DOHH2 (cell line): ENCODE results near the gene ABHD12B.

Experiments
- H3F3A ChIP-seq: fragments of 200-600 bp; sonication (generic), shearing (Covaris generic); 2 replicates; pipeline ENCODE4 v1.6.0; 2016; ENCODE audit warnings: antibody characterized with exemption, mild to moderate bottlenecking; ENCODE audit not compliant: control insufficient read depth, insufficient read depth
- H3K27ac ChIP-seq: fragments of 200-600 bp; sonication (generic); 2 replicates; pipeline ENCODE4 v1.5.1; 2014; ENCODE audit warnings: low read depth, mild to moderate bottlenecking, low read length, moderate library complexity
- H3K27me3 ChIP-seq: fragments of 200-600 bp; sonication (generic); 2 replicates; pipeline ENCODE4 v1.6.1; 2014; ENCODE audit warnings: mild to moderate bottlenecking, low read length, mixed read lengths; ENCODE audit not compliant: control insufficient read depth
- H3K36me3 ChIP-seq: fragments of 200-600 bp; sonication (generic); 2 replicates; pipeline ENCODE4 v1.6.1; 2014; ENCODE audit warnings: mild to moderate bottlenecking, low read length, moderate library complexity, mixed read lengths; ENCODE audit not compliant: control insufficient read depth
- H3K4me1 ChIP-seq: fragments of 200-600 bp; sonication (generic); 2 replicates; pipeline ENCODE4 v1.6.1; 2014; ENCODE audit warnings: mild to moderate bottlenecking, low read length, mixed read lengths; ENCODE audit not compliant: control insufficient read depth
- H3K4me2 ChIP-seq: fragments of 200-600 bp; sonication (generic); 2 replicates; pipeline ENCODE4 v1.6.0; 2014; ENCODE audit warnings: mild to moderate bottlenecking, low read length, moderate library complexity
- H3K4me3 ChIP-seq: fragments of 200-600 bp; sonication (generic); 2 replicates; pipeline ENCODE4 v1.5.1; 2014; ENCODE audit warnings: mild to moderate bottlenecking, low read length, mixed read lengths
- H3K79me2 ChIP-seq: fragments of 200-600 bp; sonication (generic); 2 replicates; pipeline ENCODE4 v1.6.1; 2014; ENCODE audit warnings: mild to moderate bottlenecking, low read length, mixed read lengths; ENCODE audit not compliant: control insufficient read depth
- H3K9me2 ChIP-seq: fragments of 200-600 bp; sonication (generic); replicated peaks from 2 replicates; pipeline ENCODE4 v1.6.1; 2014; ENCODE audit warnings: mild to moderate bottlenecking, low read length, mixed read lengths; ENCODE audit not compliant: control insufficient read depth
- H3K9me3 ChIP-seq: fragments of 200-600 bp; sonication (generic); 2 replicates; pipeline ENCODE4 v1.6.1; 2014; ENCODE audit warnings: antibody characterized with exemption, low read length, mixed read lengths; ENCODE audit not compliant: control insufficient read depth, insufficient read depth
- H4K20me1 ChIP-seq: fragments of 200-600 bp; sonication (generic); 2 replicates; pipeline ENCODE4 v1.6.0; 2014; ENCODE audit warnings: low read depth, mild to moderate bottlenecking, antibody characterized with exemption, low read length, moderate library complexity; ENCODE audit not compliant: control insufficient read depth, insufficient read depth
- CTCF ChIP-seq: fragments of 200-600 bp; sonication (generic); IDR thresholded peaks from one replicate; pipeline ENCODE4 v1.5.1; 2014; ENCODE audit warnings: antibody characterized with exemption, mild to moderate bottlenecking, low read depth, low read length; ENCODE audit not compliant: poor library complexity, severe bottlenecking
- EZH2phosphoT487 ChIP-seq: fragments of 200-600 bp; sonication (generic); IDR thresholded peaks from 2 replicates; pipeline ENCODE4 v1.6.1; 2017; ENCODE audit warnings: borderline replicate concordance, mild to moderate bottlenecking, antibody characterized with exemption, low read length, moderate library complexity, mixed read lengths

ABHD12B gene

GRCh38 chr14:50875359-50876070 lies 3.7 kb downstream of the ABHD12B start:
- H3K9me3 ChIP-seq, result no peaks in the 10 kb centered on the region
- H3K27me3 ChIP-seq, result peaks cover 32% of the 10 kb centered on the region
- H3K9me2 ChIP-seq, result no peaks in the 10 kb centered on the region
- H3K4me3 ChIP-seq, result no peak overlapping the region
- no peaks in the 10 kb centered on the region for H4K20me1 ChIP-seq
- no peaks in the 10 kb centered on the region for H3K79me2 ChIP-seq
- no peaks in the 10 kb centered on the region for H3K36me3 ChIP-seq
- no peaks in the 10 kb centered on the region for H3F3A ChIP-seq
- TF ChIP-seq CTCF, result no peak
- no peak for TF ChIP-seq EZH2phosphoT487
- no peak overlapping the region for H3K27ac ChIP-seq
- peaks cover 13% of the 10 kb centered on the region for H3K4me1 ChIP-seq
- H3K4me2 ChIP-seq, result no peak overlapping the region

- Histone ChIP-seq H3K9me2 (no peaks in the 10 kb centered on the region), H3K79me2 (no peaks in the 10 kb centered on the region), H3K27me3 (peaks cover 20% of the 10 kb centered on the region), H3K27ac (no peak overlapping the region), H4K20me1 (no peaks in the 10 kb centered on the region), H3K36me3 (no peaks in the 10 kb centered on the region), H3K9me3 (no peaks in the 10 kb centered on the region), H3K4me2 (no peak overlapping the region), H3K4me3 (no peak overlapping the region), H3F3A (no peaks in the 10 kb centered on the region), H3K4me1 (no peaks in the 10 kb centered on the region)
- TF ChIP-seq CTCF, result no peak
- TF ChIP-seq EZH2phosphoT487, result no peak
These were observed 11.3 kb downstream of the ABHD12B start for GRCh38 chr14:50882932-50883826.

- H3K9me2 ChIP-seq, result no peaks in the 10 kb centered on the region
- H3F3A ChIP-seq, result no peaks in the 10 kb centered on the region
- H3K27ac ChIP-seq, result no peak overlapping the region
- peaks cover 20% of the 10 kb centered on the region for H3K27me3 ChIP-seq
- H3K4me2 ChIP-seq, result no peak overlapping the region
- no peaks in the 10 kb centered on the region for H3K36me3 ChIP-seq
- no peak overlapping the region for H3K4me3 ChIP-seq
- H4K20me1 ChIP-seq, result no peaks in the 10 kb centered on the region
- H3K79me2 ChIP-seq, result no peaks in the 10 kb centered on the region
- H3K4me1 ChIP-seq, result no peaks in the 10 kb centered on the region
- H3K9me3 ChIP-seq, result no peaks in the 10 kb centered on the region
- TF ChIP-seq CTCF, result no peak
- TF ChIP-seq EZH2phosphoT487, result no peak
These were observed 12.0 kb downstream of the ABHD12B start for GRCh38 chr14:50883827-50884197.
